Measurements from ENCODE around the gene NTNG2. TPM values are rescaled to one million over a fixed set of nuclear protein-coding genes. Genes with fewer than 3 reads are reported as not detected.

Gene NTNG2
- total and polyA plus RNA-seq, 2 donors (not counting 3 experiments of a cell fraction or from before 2014, with no cell fraction given), result 0.08 to 0.88 TPM

DNA sequence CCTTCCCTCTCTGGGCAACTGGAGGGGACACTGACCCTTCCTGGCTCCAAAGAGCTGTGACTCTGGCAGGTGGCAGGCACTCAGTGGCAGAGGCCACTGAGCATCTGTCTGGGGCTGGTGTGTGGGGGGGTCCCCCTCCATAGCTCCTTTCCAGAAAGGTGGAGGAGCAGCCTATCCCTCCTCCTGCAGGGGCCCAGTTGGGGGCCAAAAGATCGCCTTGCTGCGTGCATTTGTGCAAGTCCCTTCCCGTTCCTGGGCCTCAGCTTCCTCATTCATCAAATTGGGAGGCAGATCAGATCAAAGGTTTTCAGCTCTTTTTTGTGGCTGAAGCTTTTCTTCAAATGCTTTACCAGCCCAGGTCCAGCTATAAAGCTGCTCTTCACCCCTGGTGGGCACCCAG lies 77.7 kb downstream of the NTNG2 start:
- no peak overlapping the region for H2AFZ ChIP-seq (ENCODE audit: low read depth, low read length)
- intact Hi-C loops (cut with micrococcal nuclease), result no loop called here
- peaks cover 0 to 3% of the 10 kb centered on the region in 2 experiments for H3K27me3 ChIP-seq (ENCODE audit: control insufficient read depth in 2 of 2, insufficient read depth in 2 of 2, low read length in 2 of 2)
- BruUV-seq (replicated peaks), result no TSS peak
- H3K9me3 ChIP-seq (replicated peaks; ENCODE audit: control insufficient read depth, insufficient read depth, low read length), result no peaks in the 10 kb centered on the region
- dilution Hi-C loops (cut with MboI; ENCODE audit: extremely low pct_ligation_motif_present, low sequenced_read_pairs), result no loop called here
- no peaks in the 10 kb centered on the region for H3K9me1 ChIP-seq (replicated peaks; ENCODE audit: control insufficient read depth, extremely low read depth, insufficient read depth, low read length)
- H3K4me1 ChIP-seq (ENCODE audit: control insufficient read depth, extremely low read depth, insufficient read depth, low read length), result peaks cover 7% of the 10 kb centered on the region
- ChIA-PET POLR2A (no interaction called here), CTCF (interaction anchor here (1.2 to 10.1 kb wide), 10 partner anchors 10 to 484 kb away, joined by 3 to 408 read pairs (median 7); no protein-coding TSS in a partner anchor)
- H3K79me2 ChIP-seq (ENCODE audit: control insufficient read depth, insufficient read depth, low read length), result no peaks in the 10 kb centered on the region
- H3K36me3 ChIP-seq (ENCODE audit: control insufficient read depth in 2 of 2, extremely low read depth in 1 of 2, insufficient read depth in 2 of 2, low read length in 2 of 2), result no peaks in the 10 kb centered on the region
- FAIRE-seq (no peak), DNase-seq (ENCODE audit: low read depth, low spot score) (no peak)
- H3K4me3 ChIP-seq (replicated peaks in 1 of 3; ENCODE audit: insufficient read depth in 1 of 3, low read depth in 1 of 3, low read length in 3 of 3), result no peak overlapping the region
- H4K20me1 ChIP-seq (replicated peaks; ENCODE audit: control insufficient read depth, extremely low read depth, insufficient read depth, low read length), result no peaks in the 10 kb centered on the region
- H3K27ac ChIP-seq (ENCODE audit: insufficient read depth, low read depth, low read length), result no peak overlapping the region
- no peak overlapping the region for H3K4me2 ChIP-seq (ENCODE audit: insufficient read depth, low read length)
- TF ChIP-seq EZH2 (IDR thresholded peaks at IDR 0.05; ENCODE audit: borderline replicate concordance, low read depth, low read length, severe bottlenecking), result no peak
- no peak for TF ChIP-seq GATA2 (IDR thresholded peaks at IDR 0.05; ENCODE audit: insufficient read depth, insufficient read length, low read depth, low read length)
- TF ChIP-seq POLR2AphosphoS5 (IDR thresholded peaks at IDR 0.05; ENCODE audit: insufficient read depth, low read depth, low read length), result no peak
- TF ChIP-seq, protein P1, sequence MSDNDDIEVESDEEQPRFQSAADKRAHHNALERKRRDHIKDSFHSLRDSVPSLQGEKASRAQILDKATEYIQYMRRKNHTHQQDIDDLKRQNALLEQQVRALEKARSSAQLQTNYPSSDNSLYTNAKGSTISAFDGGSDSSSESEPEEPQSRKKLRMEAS (IDR thresholded peaks at IDR 0.05; ENCODE audit: insufficient read depth, insufficient read length), result no peak
- TF ChIP-seq MYC (IDR thresholded peaks at IDR 0.05; ENCODE audit: low read depth, low read length), result no peak
- TF ChIP-seq, protein P2, sequence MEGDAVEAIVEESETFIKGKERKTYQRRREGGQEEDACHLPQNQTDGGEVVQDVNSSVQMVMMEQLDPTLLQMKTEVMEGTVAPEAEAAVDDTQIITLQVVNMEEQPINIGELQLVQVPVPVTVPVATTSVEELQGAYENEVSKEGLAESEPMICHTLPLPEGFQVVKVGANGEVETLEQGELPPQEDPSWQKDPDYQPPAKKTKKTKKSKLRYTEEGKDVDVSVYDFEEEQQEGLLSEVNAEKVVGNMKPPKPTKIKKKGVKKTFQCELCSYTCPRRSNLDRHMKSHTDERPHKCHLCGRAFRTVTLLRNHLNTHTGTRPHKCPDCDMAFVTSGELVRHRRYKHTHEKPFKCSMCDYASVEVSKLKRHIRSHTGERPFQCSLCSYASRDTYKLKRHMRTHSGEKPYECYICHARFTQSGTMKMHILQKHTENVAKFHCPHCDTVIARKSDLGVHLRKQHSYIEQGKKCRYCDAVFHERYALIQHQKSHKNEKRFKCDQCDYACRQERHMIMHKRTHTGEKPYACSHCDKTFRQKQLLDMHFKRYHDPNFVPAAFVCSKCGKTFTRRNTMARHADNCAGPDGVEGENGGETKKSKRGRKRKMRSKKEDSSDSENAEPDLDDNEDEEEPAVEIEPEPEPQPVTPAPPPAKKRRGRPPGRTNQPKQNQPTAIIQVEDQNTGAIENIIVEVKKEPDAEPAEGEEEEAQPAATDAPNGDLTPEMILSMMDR (IDR thresholded peaks at IDR 0.05; ENCODE audit: extremely low read depth in 1 of 2, insufficient read depth in 1 of 2, low read depth in 1 of 2, low read length in 2 of 2), result no peak
- no peak for TF ChIP-seq POLR2A (IDR thresholded peaks at IDR 0.05; ENCODE audit: low read depth, low read length)
- TF ChIP-seq FOS (IDR thresholded peaks at IDR 0.05; ENCODE audit: borderline replicate concordance, insufficient read depth, low read length), result no peak
- TF ChIP-seq JUN (IDR thresholded peaks at IDR 0.05; ENCODE audit: borderline replicate concordance, insufficient read depth, insufficient read length, low read depth), result no peak
- no peak overlapping the region for H3K9ac ChIP-seq (replicated peaks; ENCODE audit: extremely low read depth, insufficient read depth, low read length)
